ENCODE measurements around the gene ESYT2. TPM values are rescaled to one million over a fixed set of nuclear protein-coding genes. Genes with fewer than 3 reads are reported as not detected.

Gene ESYT2
- total RNA-seq, 1 experiment from 2014 or later, result 37.5 TPM

GRCh38 chr7:158759245-158759614, 70.1 kb downstream of the ESYT2 start:
- intact Hi-C loops (cut with micrococcal nuclease; ENCODE audit: unreplicated experiment), result no loop called here
- CTCF ChIA-PET, result no interaction called here
- H3K9me3 ChIP-seq (ENCODE audit: low read depth, low read length, poor library complexity, severe bottlenecking), result no peaks in the 10 kb centered on the region
- POLR2A ChIA-PET (ENCODE audit: low non-redundant PET), result no interaction called here
- no TSS peak for BruUV-seq (replicated peaks)
- DNase-seq (ENCODE audit: low spot score), result no peak
- H3K4me3 ChIP-seq (ENCODE audit: low read depth, low read length, poor library complexity, severe bottlenecking), result no peak overlapping the region
- TF ChIP-seq, protein P1, sequence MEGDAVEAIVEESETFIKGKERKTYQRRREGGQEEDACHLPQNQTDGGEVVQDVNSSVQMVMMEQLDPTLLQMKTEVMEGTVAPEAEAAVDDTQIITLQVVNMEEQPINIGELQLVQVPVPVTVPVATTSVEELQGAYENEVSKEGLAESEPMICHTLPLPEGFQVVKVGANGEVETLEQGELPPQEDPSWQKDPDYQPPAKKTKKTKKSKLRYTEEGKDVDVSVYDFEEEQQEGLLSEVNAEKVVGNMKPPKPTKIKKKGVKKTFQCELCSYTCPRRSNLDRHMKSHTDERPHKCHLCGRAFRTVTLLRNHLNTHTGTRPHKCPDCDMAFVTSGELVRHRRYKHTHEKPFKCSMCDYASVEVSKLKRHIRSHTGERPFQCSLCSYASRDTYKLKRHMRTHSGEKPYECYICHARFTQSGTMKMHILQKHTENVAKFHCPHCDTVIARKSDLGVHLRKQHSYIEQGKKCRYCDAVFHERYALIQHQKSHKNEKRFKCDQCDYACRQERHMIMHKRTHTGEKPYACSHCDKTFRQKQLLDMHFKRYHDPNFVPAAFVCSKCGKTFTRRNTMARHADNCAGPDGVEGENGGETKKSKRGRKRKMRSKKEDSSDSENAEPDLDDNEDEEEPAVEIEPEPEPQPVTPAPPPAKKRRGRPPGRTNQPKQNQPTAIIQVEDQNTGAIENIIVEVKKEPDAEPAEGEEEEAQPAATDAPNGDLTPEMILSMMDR (conservative IDR thresholded peaks at IDR 0.05; ENCODE audit: low read depth, low read length), result no peak
- H3K27ac ChIP-seq (ENCODE audit: low read depth, low read length, poor library complexity, severe bottlenecking), result no peak overlapping the region
- no peaks in the 10 kb centered on the region for H3K36me3 ChIP-seq (ENCODE audit: insufficient read depth, low read length, poor library complexity, severe bottlenecking)
- H3K4me1 ChIP-seq (ENCODE audit: insufficient read depth, low read length, poor library complexity, severe bottlenecking), result no peaks in the 10 kb centered on the region
- no peaks in the 10 kb centered on the region for H3K27me3 ChIP-seq (replicated peaks; ENCODE audit: insufficient read depth, low read depth, low read length, poor library complexity)

- ChIA-PET POLR2A (ENCODE audit: low non-redundant PET) (no interaction called here), CTCF (no interaction called here)
- Histone ChIP-seq H3K4me1 (ENCODE audit: insufficient read depth, low read length, poor library complexity, severe bottlenecking) (no peaks in the 10 kb centered on the region), H3K4me3 (ENCODE audit: low read depth, low read length, poor library complexity, severe bottlenecking) (no peak overlapping the region), H3K9me3 (ENCODE audit: low read depth, low read length, poor library complexity, severe bottlenecking) (no peaks in the 10 kb centered on the region), H3K27me3 (replicated peaks; ENCODE audit: insufficient read depth, low read depth, low read length, poor library complexity) (no peaks in the 10 kb centered on the region), H3K36me3 (ENCODE audit: insufficient read depth, low read length, poor library complexity, severe bottlenecking) (no peaks in the 10 kb centered on the region), H3K27ac (ENCODE audit: low read depth, low read length, poor library complexity, severe bottlenecking) (no peak overlapping the region)
- no peak for TF ChIP-seq EZH2 (IDR thresholded peaks at IDR 0.05; ENCODE audit: borderline replicate concordance, low read depth, low read length, poor library complexity, severe bottlenecking)
- TF ChIP-seq, protein P1 (conservative IDR thresholded peaks at IDR 0.05; ENCODE audit: low read depth, low read length), result no peak
- intact Hi-C loops (cut with micrococcal nuclease; ENCODE audit: unreplicated experiment), result no loop called here
- DNase-seq (ENCODE audit: low spot score), result no peak
- no TSS peak for BruUV-seq (replicated peaks)
These were observed 70.6 kb downstream of the ESYT2 start for GRCh38 chr7:158758586-158759244.

- no peak overlapping the region for H3K27ac ChIP-seq (ENCODE audit: low read depth, low read length, poor library complexity, severe bottlenecking)
- ChIA-PET POLR2A (ENCODE audit: low non-redundant PET) (no interaction called here), CTCF (no interaction called here)
- no peaks in the 10 kb centered on the region for H3K27me3 ChIP-seq (replicated peaks; ENCODE audit: insufficient read depth, low read depth, low read length, poor library complexity)
- H3K9me3 ChIP-seq (ENCODE audit: low read depth, low read length, poor library complexity, severe bottlenecking), result no peaks in the 10 kb centered on the region
- DNase-seq (ENCODE audit: low spot score), result no peak
- no peaks in the 10 kb centered on the region for H3K4me1 ChIP-seq (ENCODE audit: insufficient read depth, low read length, poor library complexity, severe bottlenecking)
- no peaks in the 10 kb centered on the region for H3K36me3 ChIP-seq (ENCODE audit: insufficient read depth, low read length, poor library complexity, severe bottlenecking)
- no TSS peak for BruUV-seq (replicated peaks)
- intact Hi-C loops (cut with micrococcal nuclease; ENCODE audit: unreplicated experiment), result no loop called here
- TF ChIP-seq, protein P1 (conservative IDR thresholded peaks at IDR 0.05; ENCODE audit: low read depth, low read length), result no peak
- no peak for TF ChIP-seq EZH2 (IDR thresholded peaks at IDR 0.05; ENCODE audit: borderline replicate concordance, low read depth, low read length, poor library complexity, severe bottlenecking)
- H3K4me3 ChIP-seq (ENCODE audit: low read depth, low read length, poor library complexity, severe bottlenecking), result no peak overlapping the region
These were observed 71.8 kb downstream of the ESYT2 start for GRCh38 chr7:158757404-158757989.

Data from A673 (cell line).